ENCODE measurements around the gene N4BP2.

DNA sequence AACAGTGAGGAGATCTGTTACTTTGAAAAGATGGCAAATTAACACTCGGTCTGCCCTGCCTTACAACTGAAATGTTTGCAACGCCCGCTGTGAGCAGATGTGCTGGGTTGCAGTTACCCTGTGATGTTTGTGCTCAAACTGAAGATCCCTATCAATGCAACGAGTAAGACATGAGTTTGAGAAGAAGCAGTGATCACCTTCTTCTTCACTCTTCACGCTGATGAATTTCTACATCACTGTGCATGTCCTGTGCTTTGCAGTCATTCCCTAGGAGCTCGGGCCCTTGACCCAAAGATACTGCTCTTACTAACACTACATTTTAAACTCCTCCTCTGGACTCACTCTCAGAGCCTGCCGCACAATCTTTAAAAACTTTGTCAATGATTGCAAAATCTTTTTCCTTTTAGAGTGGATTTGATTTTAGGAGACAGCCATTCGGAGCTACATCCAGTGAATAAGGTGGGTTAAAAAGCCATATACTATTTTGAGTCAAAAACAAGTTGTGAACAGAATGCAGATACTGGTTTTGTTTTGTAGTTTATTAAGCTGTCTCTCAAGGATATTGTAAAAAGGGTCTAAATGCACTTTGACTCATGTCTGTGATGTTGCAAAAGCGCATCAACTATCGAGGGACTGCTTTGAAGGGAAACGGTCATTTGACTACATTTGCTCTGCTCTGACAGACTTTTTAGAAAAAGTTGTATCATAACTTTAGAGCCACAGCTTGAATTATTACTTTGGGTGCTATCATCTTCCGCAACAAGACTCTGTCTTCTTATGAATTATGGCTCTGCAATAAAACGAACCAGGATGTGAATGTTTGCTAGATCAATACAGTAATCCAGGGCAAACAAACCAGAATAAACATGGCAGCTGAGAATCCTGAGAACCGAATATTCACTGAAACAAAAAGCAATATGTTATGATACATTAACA is 134.5 kb downstream of the N4BP2 start:
- TF ChIP-seq, protein P1, sequence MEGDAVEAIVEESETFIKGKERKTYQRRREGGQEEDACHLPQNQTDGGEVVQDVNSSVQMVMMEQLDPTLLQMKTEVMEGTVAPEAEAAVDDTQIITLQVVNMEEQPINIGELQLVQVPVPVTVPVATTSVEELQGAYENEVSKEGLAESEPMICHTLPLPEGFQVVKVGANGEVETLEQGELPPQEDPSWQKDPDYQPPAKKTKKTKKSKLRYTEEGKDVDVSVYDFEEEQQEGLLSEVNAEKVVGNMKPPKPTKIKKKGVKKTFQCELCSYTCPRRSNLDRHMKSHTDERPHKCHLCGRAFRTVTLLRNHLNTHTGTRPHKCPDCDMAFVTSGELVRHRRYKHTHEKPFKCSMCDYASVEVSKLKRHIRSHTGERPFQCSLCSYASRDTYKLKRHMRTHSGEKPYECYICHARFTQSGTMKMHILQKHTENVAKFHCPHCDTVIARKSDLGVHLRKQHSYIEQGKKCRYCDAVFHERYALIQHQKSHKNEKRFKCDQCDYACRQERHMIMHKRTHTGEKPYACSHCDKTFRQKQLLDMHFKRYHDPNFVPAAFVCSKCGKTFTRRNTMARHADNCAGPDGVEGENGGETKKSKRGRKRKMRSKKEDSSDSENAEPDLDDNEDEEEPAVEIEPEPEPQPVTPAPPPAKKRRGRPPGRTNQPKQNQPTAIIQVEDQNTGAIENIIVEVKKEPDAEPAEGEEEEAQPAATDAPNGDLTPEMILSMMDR (IDR thresholded peaks at IDR 0.05) = no peak
- TF ChIP-seq POLR2A (IDR thresholded peaks at IDR 0.05) = no peak

Measured in tibial nerve (tissue), 3 donors.